Stimulated activated CD4-positive, alpha-beta T cell treated with anti-CD3 and anti-CD28 coated beads, Interleukin-12 subunit alpha, Interleukin-12 subunit beta, amount 100 ng/mL, for 24 hours (primary cell): ENCODE results near the gene ARID1B.

Source experiments
- DNase-seq, 2 experiments: peaks; one replicate each; pipeline ENCODE4 v3.0.0-alpha.2; 2020; ENCODE audit warnings: low read depth in 2 of 2

Gene ARID1B

DNA sequence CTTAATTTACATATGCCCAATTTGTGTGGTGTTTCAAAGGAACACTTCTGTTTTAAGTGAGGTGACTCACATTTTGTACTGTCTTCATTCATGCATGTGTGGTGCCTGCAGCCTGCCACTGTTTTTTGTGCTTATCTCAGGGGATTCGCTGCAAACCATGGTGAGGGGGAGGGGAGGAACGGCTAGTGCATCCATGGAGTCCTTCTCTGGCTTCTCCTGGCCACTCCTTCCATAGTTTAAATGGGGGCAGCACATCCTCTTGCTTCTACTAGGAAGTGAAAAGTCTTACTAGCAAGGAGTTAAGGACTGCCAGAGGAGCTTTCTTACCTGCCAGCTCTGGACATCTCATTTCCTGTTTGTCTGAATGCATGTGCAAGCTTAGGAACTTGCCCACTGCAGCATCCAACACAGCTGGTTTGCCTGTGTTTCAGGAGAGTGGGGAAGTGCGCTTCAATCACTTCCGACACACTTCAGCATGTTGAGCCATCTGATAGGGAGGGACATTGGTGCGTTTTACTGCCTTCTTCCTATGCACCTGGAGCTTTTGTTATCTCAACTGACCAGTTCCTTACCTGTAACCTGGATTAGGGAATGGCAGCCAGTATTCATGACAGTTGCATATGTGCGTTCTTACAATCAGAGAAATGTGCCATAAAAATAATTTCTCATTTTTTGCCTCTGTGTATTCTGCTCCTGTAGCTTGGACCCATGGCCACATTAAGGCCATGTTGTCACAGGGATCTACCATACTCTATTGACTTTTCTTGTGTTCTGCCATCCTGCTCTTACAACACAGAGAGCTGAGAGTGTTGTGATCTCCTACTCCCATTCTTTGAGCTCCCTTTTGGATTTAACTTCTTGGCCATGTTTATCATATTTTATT, 211.3 kb downstream of the ARID1B start:
- no peak for DNase-seq

DNA sequence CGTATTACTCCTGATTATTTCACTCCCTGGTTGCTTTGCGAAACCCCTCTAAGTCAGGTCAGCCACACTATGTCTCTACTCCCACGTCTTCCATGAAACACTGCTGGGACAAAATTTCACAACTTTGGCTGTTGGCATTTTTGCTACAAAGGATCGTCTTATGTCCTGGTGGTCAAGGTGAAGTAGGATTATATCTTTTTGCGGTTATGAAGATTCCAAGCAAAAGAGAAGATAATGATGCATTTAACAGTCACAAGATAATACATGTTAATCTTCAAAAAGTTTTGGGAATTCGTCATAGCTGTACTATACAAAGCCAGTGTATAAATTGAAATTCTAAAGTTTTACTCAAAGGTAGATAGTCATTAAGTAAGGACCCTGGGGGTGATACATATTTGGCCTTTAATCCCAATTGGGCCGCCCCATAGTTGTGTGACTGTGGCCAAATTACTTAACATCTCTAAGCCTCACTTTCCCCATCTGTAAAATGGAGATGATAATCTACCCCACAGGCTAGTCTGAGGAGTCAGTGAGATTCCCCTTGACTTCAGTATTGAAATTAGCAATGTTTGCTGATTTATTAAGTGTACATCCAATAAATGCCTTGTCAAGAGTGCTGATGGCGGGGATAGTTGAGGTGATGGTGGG, 212.1 kb downstream of the ARID1B start:
- no peak for DNase-seq

- DNase-seq: no peak
These were observed 215.0 kb downstream of the ARID1B start for GRCh38 chr6:156992020-156992804.

GRCh38 chr6:156993713-156994112, 216.5 kb downstream of the ARID1B start:
- no peak for DNase-seq

DNA sequence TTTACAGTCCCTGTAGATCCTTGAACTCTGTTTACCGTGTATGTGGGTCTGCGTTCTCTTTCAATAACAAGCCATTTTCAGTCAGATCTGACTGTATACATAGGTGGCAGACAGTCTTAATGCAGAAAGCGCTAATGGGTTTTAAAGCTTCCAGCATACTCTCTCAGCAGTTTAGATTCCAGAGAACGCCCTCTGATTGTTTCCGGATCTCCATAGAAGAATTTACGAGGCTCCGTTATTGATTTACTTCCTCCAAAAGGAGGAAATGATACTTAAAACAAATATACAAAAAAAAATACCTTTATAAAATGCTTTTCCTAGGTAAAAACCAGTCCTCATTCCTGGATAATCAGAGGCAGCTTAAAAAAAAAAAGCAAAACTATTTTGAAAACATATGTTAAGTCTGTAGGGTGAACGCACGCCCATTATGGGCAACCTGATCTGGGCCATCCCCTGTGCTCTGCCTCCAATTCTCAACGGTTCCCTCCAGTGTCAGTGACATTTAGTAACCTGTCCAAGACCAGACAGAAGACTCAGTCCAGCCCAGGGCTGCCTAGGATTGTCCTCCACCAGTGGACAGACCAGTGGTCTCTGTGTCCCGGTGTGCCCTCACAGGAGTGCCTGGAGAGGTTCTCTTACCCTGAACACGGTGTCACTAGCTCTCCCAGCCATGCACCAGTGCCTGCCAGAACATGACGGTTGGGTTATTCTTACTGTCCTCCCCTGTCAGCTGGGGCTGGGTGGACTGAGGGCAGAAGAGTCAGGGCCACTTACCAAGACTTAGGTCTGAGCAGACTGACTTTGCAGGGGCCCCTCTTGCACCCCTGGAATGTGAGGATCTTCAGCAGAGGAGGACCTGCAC, 217.3 kb downstream of the ARID1B start:
- DNase-seq: no peak

DNA sequence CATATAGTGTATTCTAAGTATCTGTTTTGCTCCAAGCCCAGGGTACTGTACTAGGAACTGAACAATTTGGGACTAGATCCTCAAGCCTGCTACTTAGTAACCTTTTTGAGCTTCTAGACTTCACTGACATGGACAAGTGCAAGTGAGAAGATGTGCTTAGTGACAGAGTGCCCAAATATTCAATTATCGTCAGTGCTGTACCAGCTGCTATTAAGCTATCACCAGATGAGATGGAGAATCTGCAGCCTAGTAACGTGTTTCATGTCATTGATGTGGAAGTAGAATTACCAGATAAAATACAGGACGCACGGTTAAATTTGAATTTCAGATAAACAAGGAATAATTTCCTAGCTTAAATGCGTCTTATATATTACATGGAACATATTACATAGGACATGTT, 218.3 kb downstream of the ARID1B start:
- no peak for DNase-seq

DNA sequence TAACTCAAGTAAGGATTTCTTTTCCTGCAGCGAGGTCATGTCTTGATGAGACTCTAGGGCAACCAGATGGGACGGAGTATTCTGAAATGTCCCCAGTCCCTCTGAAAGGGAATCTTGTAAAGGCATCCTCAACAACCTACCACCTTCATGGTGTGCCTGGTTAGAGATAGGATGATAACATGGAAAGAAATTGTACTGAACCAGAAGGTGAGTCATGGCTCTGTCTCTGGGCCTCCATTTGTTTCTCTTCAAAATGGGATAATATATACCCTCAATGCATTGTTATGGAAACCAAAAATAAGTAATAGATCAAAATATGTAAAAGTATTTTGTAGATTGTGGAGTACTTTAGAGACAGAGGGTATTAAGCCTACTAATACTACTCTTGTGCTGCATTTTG, 219.1 kb downstream of the ARID1B start:
- DNase-seq: no peak

DNA sequence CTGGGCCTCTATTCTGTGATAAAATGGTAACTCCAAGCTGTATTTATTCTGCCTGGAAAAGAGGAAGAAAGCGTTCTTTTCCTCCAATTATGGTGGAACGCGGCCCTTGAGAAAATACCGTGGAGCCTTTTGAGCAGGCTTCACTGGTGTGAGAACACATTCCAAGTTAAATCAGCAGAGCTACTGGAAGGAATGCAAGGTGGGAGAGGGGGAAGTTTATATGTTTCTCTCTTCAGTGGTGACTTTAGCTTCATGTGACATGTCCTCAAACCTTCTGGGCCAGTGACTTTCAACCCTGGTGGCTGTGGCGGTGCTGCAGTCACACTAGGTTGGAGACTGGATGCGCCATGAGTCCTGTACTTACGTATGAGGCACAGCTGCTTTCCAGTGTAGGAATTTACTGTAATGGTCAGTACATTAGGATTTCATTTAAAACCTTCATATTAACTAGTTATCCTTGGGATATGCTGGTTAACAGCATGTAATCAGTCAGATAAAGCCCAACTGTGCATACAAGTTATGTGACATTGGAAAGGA, 221.7 kb downstream of the ARID1B start:
- DNase-seq: no peak

GRCh38 chr6:156999762-157000161, 222.6 kb downstream of the ARID1B start:
- no peak for DNase-seq

GRCh38 chr6:157001716-157002115, 224.5 kb downstream of the ARID1B start:
- DNase-seq: no peak

DNA sequence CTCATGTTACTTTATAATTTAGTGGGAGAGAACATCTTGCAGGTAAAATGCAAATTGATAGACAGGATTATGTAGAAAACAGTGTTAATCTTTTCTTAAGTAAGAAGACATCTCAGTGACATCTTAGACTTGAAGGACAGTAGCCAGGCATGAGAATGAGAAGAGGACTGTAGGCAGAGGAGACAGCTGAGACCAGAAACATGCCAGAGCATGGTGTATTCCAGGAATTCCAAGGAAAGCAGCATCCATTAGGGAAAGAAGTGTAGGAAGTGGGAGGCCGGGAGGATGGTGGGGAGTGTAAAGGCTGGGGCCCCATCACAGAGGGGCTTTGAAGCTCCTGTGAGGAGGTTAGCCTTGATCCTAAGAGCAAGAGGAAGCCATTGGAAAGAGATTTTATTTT, 225.6 kb downstream of the ARID1B start:
- no peak for DNase-seq

GRCh38 chr6:157005940-157006339, 228.8 kb downstream of the ARID1B start:
- no peak for DNase-seq

DNA sequence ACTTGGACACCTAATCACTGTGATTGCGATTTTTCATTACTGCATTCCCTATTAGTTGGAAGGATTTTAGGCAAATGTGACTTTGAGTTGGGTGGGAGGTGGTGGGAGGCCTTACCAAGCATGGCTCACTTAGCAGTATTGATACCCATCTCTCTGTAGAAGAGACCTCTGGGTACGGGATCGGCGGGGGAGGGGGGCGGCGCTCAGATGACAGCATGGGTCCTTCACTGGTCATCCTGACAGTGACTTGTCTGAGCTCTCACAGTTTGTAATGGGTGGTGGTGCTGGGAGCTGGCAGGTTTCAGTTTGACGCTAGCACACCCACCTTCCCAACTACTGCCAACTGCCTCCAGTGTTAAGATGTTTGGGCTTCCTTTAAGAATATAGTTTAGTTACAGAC, 231.4 kb downstream of the ARID1B start:
- DNase-seq: no peak

GRCh38 chr6:157012355-157012754, 235.2 kb downstream of the ARID1B start:
- DNase-seq: no peak

GRCh38 chr6:157013649-157014304, 236.6 kb downstream of the ARID1B start:
- no peak for DNase-seq

DNA sequence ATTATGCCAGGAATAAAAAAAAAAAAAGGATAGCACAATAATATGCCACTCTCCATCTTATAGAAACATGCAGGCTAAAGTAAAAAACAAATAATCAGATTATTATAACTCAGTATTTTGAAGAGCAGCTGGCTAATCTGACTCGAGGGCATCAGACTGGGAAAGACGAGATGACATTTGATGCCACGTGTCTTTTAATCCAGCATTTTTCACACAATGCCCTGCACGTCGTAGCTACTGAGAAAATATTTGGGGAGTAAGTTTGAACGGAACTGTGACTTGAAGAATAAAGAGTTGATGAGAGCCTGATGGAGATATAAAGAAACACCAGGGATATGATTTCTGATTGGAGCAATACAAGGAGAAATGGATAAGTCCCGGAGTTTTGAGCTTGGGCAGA, 237.7 kb downstream of the ARID1B start:
- no peak for DNase-seq

DNA sequence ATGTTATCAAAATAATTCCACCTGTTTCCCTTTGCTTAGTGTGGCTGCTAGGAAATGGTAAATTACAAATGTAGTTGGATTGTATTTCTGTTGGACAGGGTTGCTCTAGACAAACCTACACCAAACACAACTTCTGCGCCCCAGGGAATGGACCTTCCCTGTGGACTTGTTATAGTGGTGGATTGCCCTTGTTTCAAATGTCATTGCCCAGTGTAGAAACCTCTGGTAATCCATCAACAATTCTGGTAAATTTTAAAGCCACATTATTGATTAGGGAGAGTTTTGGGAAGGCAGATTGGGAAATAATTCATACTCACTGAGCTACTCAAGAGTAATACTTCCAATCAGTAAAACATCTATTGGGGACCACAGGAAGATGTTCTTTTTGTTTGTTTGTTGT, 239.8 kb downstream of the ARID1B start:
- no peak for DNase-seq

DNA sequence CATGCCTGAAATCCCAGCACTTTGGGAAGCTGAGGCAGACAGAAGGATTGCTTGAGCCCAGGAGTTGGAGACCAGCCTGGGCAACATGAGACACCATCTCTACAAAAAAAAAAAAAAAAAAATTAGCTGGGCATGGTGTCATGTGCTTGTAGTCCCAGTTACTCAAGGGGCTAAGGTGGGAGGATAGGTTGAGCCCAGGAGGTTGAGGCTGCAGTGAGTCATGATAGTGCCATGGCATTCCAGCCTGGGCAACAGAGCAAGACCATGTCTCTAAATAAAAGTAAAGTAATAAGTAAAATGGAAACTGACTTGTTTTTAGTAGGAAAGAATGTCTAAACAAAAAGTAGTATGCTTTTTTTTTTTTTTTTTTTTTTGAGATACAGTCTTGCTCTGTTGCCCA, 240.7 kb downstream of the ARID1B start:
- DNase-seq: no peak

DNA sequence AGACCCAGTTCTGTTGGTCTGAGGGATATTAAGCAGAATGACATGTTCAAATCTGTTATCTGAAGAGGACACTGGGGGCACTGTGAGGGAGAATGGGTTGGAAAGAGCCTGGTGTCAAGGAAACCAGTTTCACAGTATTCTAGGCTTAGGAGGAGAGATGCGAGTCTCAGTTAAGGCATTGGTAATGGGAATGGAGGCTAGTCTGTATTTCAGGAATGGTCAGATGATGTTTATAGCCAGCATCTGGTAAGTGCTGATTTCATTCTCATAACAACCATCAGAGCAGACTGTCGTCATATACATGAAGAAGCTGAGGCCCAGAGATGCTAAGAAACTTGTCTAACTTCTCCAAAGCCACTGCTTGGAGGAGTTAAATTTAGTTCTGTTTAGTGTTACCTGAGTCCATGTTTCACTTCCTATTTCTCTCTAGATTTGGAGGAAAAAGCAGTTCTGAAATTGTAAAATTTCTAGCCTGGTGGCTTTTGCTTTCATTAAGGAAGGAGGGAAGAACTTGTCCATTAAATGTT, 242.0 kb downstream of the ARID1B start:
- DNase-seq: no peak

- no peak for DNase-seq
These were observed 242.6 kb downstream of the ARID1B start for GRCh38 chr6:157019733-157020132.

GRCh38 chr6:157020398-157020797, 243.2 kb downstream of the ARID1B start:
- DNase-seq: no peak
